NB4 (cell line): ENCODE results near the gene FOLR2.
"Not testable (repeated sequence)": the region's sequence is repeated elsewhere in the genome, so short reads cannot be mapped to it uniquely, and the experiment has no call there.

Experiments
- DNase-seq: peaks from one replicate; pipeline ENCODE4 v3.0.0; 2010; ENCODE audit warnings: low read depth
- H3K4me3 ChIP-seq: one replicate; pipeline ENCODE4 v1.5.1; 2011; ENCODE audit warnings: mild to moderate bottlenecking, low read depth, low read length, moderate library complexity
- CTCF ChIP-seq: IDR thresholded peaks from one replicate; pipeline ENCODE4 v1.5.1; 2012; ENCODE audit warnings: low read depth, low read length
- MAX ChIP-seq: IDR thresholded peaks from 2 replicates; pipeline ENCODE4 v1.6.1; 2011; ENCODE audit warnings: low read depth, low read length
- MYC ChIP-seq: IDR thresholded peaks from 2 replicates; pipeline ENCODE4 v1.6.1; 2011; ENCODE audit warnings: low read depth, low read length
- POLR2A ChIP-seq: IDR thresholded peaks from 2 replicates; pipeline ENCODE4 v1.6.1; 2011; ENCODE audit warnings: mild to moderate bottlenecking; ENCODE audit not compliant: insufficient read length; ENCODE audit errors: extremely low read depth

Gene FOLR2

GRCh38 chr11:72216638-72217037, at the start of gene FOLR2:
Gene FOLR2 (plus strand): TSS chr11:72216794. CDS start chr11:72218585, 1,791 bp downstream.
- TF ChIP-seq POLR2A (no peak), MYC (no peak), MAX (no peak), CTCF (no peak)
- H3K4me3 ChIP-seq, result no peak within 1 kb of the TSS
- no peak for DNase-seq

- DNase-seq, result not testable (repeated sequence)
Observed at GRCh38 chr11:72169046-72169555, 47.5 kb upstream of the FOLR2 start.

GRCh38 chr11:72169754-72170153, 46.8 kb upstream of the FOLR2 start:
- DNase-seq, H3K4me3 ChIP-seq: not testable (repeated sequence)

More at GRCh38 chr11:72169046-72169555, 47.5 kb upstream of the FOLR2 start:
- not testable (repeated sequence) for H3K4me3 ChIP-seq

- not testable (repeated sequence) for DNase-seq, H3K4me3 ChIP-seq
Observed at GRCh38 chr11:72172043-72172442, 44.6 kb upstream of the FOLR2 start.

- no peak overlapping the region for H3K4me3 ChIP-seq
- no peak for DNase-seq
- TF ChIP-seq MYC (no peak), CTCF (no peak), MAX (no peak), POLR2A (no peak)
Observed at GRCh38 chr11:72173291-72173690, 43.3 kb upstream of the FOLR2 start.

- no peak for DNase-seq
- H3K4me3 ChIP-seq, result no peak overlapping the region
- no peak for TF ChIP-seq MYC
- TF ChIP-seq MAX, result no peak
- no peak for TF ChIP-seq CTCF
- TF ChIP-seq POLR2A, result no peak
Observed at GRCh38 chr11:72174302-72175070, 42.1 kb upstream of the FOLR2 start.

- TF ChIP-seq CTCF (no peak), POLR2A (no peak), MYC (no peak), MAX (no peak)
- DNase-seq, result no peak
- H3K4me3 ChIP-seq, result no peak overlapping the region
Observed at GRCh38 chr11:72177656-72178055, 38.9 kb upstream of the FOLR2 start.
